CD4-positive, alpha-beta T cell treated with Interleukin-10 for 1 hour (primary cell): ENCODE results near the gene PNLIPRP1.

ENCODE experiments used
- DNase-seq: peaks from one replicate; pipeline ENCODE4 v3.0.0-alpha.2; 2020

Gene PNLIPRP1

DNA sequence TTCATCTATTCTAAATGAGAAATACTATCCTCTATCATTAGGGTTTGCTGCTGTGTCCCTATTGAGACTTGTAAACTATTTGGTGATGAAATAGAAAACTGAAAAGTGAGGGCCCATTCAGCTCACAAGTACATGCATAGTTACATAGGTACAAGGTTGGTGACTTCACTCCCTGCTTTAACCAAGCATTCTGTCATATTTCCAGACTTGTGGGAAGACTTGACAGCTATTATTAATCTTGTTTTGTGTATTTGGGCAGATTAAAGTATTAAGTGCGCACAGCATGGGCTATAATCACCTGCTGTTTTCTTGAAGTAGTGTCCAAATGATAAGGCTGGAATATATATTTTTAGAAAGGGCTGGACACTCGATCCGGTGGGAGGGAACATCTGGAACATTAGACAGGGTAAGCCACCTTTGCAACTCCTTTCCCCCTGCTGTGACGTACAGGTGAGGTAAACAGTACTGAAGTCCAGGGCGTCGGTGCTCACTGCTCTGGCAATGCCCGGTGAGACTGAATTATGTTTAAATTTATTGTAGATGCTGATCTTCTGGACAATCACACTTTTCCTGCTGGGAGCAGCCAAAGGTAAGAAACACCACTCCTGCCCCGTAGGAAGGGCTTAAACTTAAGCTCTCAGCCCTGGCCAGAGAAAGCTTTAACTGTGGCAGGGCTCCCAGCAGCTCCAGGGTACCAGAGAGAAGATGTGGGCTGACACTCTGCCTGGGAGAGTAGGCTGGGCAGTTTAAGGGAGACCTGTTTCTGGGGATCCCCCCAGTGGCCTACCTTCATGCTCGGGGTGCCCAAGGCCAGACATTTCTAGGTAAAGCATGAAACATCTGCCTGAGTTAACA, at the start of gene PNLIPRP1:
Gene PNLIPRP1, plus strand, starts transcription at position 370 of the 855 bp plus-strand sequence. Its CDS starts 171 bp downstream, at position 541.
- DNase-seq = no peak

- no peak for DNase-seq
These were observed 48.6 kb upstream of the PNLIPRP1 start for GRCh38 chr10:116542007-116542677.

GRCh38 chr10:116545122-116545521, 45.6 kb upstream of the PNLIPRP1 start:
- DNase-seq = no peak

DNA sequence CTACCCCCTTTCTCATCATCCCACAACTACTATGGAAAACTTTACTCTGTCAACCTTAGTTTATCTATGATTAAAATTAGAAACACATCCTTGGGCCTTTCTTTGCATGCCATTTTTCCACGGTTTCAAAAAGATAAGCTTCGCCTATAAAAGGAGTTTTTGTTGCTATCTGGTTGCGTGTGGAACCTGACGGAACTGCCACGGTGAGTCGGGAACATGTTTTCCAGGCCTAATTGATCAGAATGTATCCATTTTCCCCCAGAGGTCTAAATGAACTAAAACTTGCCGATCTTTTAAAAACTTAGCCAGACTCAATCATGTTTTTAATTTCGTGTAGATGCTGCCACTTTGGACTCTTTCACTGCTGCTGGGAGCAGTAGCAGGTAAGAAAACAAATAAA, 45.0 kb upstream of the PNLIPRP1 start, which contains the start of gene PNLIP:
Gene PNLIP, plus strand, starts transcription at position 176 of the 400 bp plus-strand sequence. Its CDS starts 162 bp downstream, at position 338.
- DNase-seq = no peak

- no peak for DNase-seq
These were observed 42.5 kb upstream of the PNLIPRP1 start for GRCh38 chr10:116548301-116548700.

DNA sequence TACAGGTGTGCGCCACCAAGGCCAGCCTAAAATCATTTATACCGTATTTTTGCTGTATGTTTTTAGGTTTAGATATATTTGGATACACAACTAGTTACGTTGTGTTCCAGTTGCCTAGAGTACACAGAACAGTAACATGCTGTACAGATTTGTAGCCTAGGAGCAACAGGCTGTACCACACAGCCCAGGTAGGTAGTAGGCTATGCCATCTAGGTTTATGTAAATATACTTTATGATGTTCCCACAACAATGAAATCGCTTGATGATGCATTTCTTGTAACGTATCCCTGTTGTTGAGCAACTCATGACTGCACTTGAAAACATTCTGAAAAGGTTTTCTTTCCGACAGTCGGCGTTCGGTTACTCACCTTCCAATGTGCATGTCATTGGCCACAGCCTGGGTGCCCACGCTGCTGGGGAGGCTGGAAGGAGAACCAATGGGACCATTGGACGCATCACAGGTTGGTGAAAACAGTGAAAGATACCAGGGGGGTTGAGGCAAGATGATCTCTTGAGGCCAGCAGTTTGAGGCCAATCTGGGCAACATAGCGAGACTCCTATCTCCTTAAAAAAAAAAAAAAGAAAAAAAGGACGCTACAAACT, 37.3 kb upstream of the PNLIPRP1 start:
- DNase-seq = no peak

- DNase-seq = no peak
These were observed 36.1 kb upstream of the PNLIPRP1 start for GRCh38 chr10:116554628-116555027.

GRCh38 chr10:116555880-116556279, 34.9 kb upstream of the PNLIPRP1 start:
- no peak for DNase-seq

DNA sequence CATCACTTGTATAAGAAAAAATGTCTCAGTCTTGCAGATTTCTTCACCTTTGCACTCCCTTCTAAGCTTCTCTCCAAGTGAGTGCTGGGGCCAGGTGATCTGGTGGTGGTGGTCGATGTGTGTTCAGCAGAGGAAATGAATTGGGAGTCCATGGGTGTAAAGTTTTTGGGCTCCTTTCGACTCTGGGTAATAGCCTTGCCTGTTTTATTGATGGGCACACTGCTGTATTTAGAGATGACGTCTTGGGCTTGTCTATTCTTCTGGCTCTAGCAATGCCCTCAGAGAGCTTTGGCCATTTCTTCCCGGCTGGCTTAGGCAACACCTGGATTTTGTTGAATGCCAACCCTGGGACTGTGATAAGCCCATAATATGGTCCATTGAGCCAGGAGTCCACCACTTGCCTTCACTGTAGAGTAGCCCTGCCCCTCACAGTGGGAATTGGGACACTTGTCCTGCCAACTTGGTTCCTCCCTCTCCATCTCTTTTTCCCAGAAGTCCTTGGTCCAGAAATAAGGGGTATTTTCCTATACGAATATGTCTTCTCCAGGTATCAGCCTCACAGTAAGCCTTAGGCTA, 33.4 kb upstream of the PNLIPRP1 start:
- no peak for DNase-seq

DNA sequence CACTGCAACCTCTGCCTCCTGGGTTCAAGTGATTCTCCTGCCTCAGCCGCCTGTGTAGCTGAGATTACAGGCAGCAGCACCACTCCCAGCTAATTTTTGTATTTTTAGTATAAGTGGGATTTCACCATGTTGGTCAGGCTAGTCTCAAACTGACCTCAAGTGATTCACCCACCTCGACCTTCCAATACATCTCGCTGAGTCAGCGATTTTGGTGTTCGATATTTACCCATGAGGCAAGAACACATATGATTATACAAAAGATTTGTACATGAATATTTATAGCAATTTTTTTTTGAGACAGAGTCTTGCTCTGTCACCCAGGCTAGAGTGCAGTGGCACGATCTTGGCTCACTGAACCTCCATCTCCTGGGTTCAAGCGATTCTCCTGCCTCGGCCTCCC, 25.2 kb upstream of the PNLIPRP1 start:
- DNase-seq = no peak

GRCh38 chr10:116566932-116567331, 23.8 kb upstream of the PNLIPRP1 start:
- DNase-seq = no peak

GRCh38 chr10:116567335-116567734, 23.4 kb upstream of the PNLIPRP1 start:
- no peak for DNase-seq

DNA sequence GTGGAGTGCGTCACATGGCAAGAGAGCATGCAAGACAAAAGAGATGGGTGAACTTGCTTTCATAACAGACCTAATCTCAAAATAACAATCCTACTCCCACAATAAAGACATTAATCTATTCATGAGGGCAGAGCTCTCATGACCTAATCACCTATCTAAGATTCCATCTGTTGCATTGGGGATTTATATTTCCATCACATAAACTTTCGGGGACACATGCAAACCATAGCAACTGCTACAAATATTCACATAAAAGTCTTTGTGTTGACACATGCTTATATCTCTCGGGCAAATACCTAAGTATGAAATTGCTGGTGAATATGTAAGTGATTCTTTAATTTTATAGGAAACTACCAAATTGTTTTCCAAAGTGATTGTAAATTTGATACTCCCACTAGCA, 16.0 kb upstream of the PNLIPRP1 start:
- DNase-seq = no peak

DNA sequence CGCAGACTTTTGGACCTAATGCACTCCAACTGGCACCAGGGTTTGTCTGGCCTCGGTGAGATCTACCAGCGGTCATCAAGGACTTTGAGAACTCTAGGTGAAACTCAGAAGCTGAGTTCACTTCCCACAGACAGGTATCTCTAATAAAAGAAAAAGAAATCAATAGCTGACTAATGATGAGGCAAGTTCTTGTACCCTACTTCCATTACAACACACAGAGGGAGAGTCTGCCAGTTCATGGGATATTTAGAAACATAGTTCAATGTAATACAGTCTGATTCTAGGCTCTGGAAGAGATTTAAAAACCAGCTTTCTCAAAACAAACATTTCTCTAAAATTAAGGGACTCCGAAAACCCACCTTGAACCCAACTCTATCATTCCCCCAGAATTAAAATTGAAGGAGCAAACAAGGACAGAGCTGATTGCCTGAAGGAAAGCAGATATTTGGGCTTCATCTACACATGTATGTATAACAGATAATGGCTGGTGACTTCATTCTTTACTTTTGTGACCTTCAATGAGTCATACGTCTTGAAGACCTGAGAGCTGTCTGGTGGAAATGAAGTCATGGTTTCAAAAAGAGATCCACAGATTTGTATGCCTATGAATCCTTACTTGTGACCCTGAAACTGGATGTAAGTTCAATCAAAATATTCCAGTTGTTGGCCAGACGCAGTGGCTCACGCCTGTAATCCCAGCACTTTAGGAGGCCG, 2.7 kb upstream of the PNLIPRP1 start:
- DNase-seq = no peak

DNA sequence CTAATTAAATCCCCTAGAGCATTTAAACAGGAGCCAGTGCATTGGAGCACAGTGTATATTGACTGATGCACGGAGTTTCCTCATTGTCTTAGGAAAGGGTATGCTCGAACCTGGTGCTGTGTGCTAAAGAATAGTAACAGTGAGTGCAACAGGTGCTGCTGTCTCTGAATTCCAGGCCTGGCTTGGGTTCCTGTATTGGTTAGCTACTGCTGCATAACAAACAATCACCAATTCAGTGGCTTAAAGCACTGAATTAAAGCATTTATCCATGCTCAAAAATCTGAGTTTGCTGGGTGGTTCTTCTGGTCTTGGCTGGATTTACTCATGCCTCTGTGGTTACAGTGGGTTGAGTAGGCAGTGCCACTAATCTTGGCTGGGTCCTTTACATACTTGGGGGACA, 1.8 kb upstream of the PNLIPRP1 start:
- DNase-seq = no peak

- DNase-seq = no peak
These were observed 833 bp upstream of the PNLIPRP1 start for GRCh38 chr10:116589926-116590325.

GRCh38 chr10:116593139-116593740, 2.5 kb downstream of the PNLIPRP1 start:
- DNase-seq = no peak

GRCh38 chr10:116594525-116595035, 3.8 kb downstream of the PNLIPRP1 start:
- DNase-seq = no peak

DNA sequence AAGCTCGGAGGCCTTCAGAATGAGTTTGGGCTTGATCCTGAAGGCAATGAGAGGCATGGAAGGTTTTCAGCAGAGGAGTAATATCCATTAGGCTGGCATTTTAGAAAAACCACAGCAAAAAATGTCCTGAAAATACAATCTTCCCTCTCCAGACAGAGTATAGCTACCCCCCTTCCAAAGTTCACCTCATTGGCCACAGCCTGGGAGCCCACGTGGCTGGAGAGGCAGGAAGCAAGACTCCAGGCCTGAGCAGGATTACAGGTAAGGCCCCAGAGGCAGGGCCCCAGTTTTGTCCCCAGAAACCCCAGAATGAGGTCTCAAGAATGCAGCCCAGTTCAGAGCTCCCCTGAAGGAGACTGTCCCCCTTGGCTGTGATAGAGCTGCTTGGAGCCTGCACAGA, 5.3 kb downstream of the PNLIPRP1 start:
- DNase-seq = no peak

- no peak for DNase-seq
These were observed 6.8 kb downstream of the PNLIPRP1 start for GRCh38 chr10:116597543-116597942.

GRCh38 chr10:116598329-116598728, 7.6 kb downstream of the PNLIPRP1 start:
- no peak for DNase-seq

GRCh38 chr10:116599991-116600390, 9.2 kb downstream of the PNLIPRP1 start:
- no peak for DNase-seq
